Ovary (tissue), 9 donors: ENCODE measurements around the gene COMTD1. TPM values are rescaled to one million over a fixed set of nuclear protein-coding genes. Genes with fewer than 3 reads are reported as not detected.
A peak's percentile ranks its signal among the peaks of the same experiment; 100 is the strongest.

Source experiments
- DNase-seq, 5 donors: peaks; one replicate each; pipeline ENCODE4 v3.0.0-alpha.2; 2019 to 2020
- H3K27ac ChIP-seq, 2 donors: fragments of 200-600 bp; one replicate each; pipeline versions ENCODE4 v1.5.1 to v1.8.0; 2019 to 2022
- H3K27me3 ChIP-seq: fragments of 200-600 bp; one replicate; pipeline ENCODE4 v1.8.0; 2022
- H3K36me3 ChIP-seq: fragments of 200-600 bp; sonication (generic); one replicate; pipeline ENCODE4 v1.5.1; 2019
- H3K4me1 ChIP-seq: one replicate; pipeline ENCODE4 v1.8.1; 2013; ENCODE audit warnings: mild to moderate bottlenecking, moderate library complexity; ENCODE audit not compliant: insufficient read depth
- H3K4me3 ChIP-seq: fragments of 200-600 bp; sonication (generic); one replicate; pipeline ENCODE4 v1.5.1; 2017
- H3K9me3 ChIP-seq, 2 donors: fragments of 200-600 bp in 1 of 2; sonication (generic) in 1 of 2; one replicate each; pipeline versions ENCODE4 v1.5.1 to v1.8.1; 2013 to 2019; ENCODE audit warnings: mild to moderate bottlenecking in 1 of 2, moderate library complexity in 1 of 2
- EP300 ChIP-seq: sonication (generic); formaldehyde crosslinking; IDR thresholded peaks from one replicate; pipeline ENCODE4 v1.6.1; 2017; ENCODE audit warnings: antibody characterized with exemption
- POLR2A ChIP-seq: fragments of 450-650 bp; IDR thresholded peaks from one replicate; pipeline ENCODE4 v1.6.1; 2017; ENCODE audit warnings: antibody characterized with exemption, mild to moderate bottlenecking, moderate library complexity
- WGBS, 3 donors: extraction: QIAGEN DNeasy Blood & Tissue Kit in 1 of 3; methylation state at CpG; one replicate each; pipeline versions ENCODE4 v1.1.5 to v1.1.7; 2013 to 2017; 5-methylcytosine and 5-hydroxymethylcytosine counted together
- intact Hi-C, 4 donors: fragments of 100-400 bp; cut with DNase I; formaldehyde crosslinking; loops; one replicate each; pipeline versions ENCODE4 v1.11.0 to v1.15.1; 2022 to 2023
- polyA plus RNA-seq, 2 donors: library from polyadenylated mRNA; stranded (reverse); fragments of 200-250 nt in 1 of 2; fragments of 350-450 nt in 1 of 2; fragmentation: Illumina TruSeq in 1 of 2; extraction: RNeasy Lipid Tissue Mini Kit (QIAGEN cat#74804) in 1 of 2; gene quantifications; one replicate each; pipeline ENCODE4 v1.2.3, GENCODE V29; 2013 to 2014
- total RNA-seq, 7 donors: library from RNA; depleted of rRNA in 2 of 7; stranded (reverse); fragments of >200 nt in 2 of 7; fragmentation: NEBNext Ultra II Directional in 3 of 7; extraction: Animal tissue kit (Norgen Biotek cat#: 25700) in 3 of 7; gene quantifications; one replicate each; pipeline versions ENCODE4 v1.1.0 to v1.2.4, GENCODE V29; 2016 to 2023
- TF ChIP-seq, protein P1 (sequence below), 3 donors: fragments of 450-650 bp in 2 of 3; fragments of 200-600 bp in 1 of 3; IDR thresholded peaks; one replicate each; pipeline versions ENCODE4 v1.5.1 to v1.8.0; 2016 to 2022; ENCODE audit warnings: antibody characterized with exemption in 3 of 3, mild to moderate bottlenecking in 1 of 3
- donor health status: DM: no; HTN: no; CAD: no; lungs with moderate emphysema.
- donor health status: DM: no; HTN: no; CAD: no.
- donor health status: Bipolar disorder and iron deficiency.
- donor health status: DM: yes; HTN: yes; CAD: no.
- donor health status: DM: no; HTN: no; CAD: no.
- donor health status: DM: yes; HTN: yes; CAD: no.

COMTD1 gene
- total and polyA plus RNA-seq, 9 donors = 14.2 to 37.3 (median 18.2) TPM; not detected in 1

DNA sequence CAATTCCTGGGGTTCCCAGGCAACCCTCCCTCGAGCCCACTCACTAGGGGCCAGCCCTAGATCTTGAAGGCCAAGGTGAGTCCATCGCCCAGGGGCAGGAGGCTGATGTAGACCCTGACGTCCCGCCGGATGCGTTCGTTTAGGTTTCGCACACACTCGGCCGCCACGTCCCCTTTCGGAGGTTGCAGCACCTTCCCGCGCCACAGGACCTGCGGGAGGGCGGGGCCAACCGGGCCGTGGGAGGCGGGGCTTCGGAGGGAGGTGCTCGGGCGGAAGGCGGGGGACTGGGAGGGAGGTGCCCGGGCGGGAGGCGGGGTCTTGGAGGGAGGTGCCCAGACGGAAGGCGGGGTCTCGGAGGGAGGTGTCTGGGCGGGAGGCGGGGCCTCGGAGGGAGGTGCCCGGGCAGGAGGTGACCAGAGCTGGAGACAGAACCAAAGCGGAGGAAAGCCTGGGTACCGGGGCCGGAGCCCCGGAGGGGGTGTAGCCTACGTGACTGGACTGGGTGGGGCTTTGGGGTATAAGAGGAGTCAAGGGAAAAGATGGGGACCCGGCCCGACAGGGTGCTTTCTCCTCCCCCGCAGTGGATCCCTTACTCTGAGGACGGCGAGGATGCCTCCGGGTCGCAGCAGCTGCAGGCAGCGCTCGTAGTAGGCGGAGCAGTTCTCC, 1.6 kb downstream of the COMTD1 start:
- intact Hi-C loops = loop anchor here (5.0 to 10.0 kb wide), 5 partner anchors 47 to 989 kb away; partner anchors contain the start of gene SAMD8 (in 2 of the 4)
- TF ChIP-seq, protein P1, sequence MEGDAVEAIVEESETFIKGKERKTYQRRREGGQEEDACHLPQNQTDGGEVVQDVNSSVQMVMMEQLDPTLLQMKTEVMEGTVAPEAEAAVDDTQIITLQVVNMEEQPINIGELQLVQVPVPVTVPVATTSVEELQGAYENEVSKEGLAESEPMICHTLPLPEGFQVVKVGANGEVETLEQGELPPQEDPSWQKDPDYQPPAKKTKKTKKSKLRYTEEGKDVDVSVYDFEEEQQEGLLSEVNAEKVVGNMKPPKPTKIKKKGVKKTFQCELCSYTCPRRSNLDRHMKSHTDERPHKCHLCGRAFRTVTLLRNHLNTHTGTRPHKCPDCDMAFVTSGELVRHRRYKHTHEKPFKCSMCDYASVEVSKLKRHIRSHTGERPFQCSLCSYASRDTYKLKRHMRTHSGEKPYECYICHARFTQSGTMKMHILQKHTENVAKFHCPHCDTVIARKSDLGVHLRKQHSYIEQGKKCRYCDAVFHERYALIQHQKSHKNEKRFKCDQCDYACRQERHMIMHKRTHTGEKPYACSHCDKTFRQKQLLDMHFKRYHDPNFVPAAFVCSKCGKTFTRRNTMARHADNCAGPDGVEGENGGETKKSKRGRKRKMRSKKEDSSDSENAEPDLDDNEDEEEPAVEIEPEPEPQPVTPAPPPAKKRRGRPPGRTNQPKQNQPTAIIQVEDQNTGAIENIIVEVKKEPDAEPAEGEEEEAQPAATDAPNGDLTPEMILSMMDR (IDR thresholded peaks at IDR 0.05) = no peak
- TF ChIP-seq POLR2A (no peak), EP300 (no peak)
- 5 to 9% (median 7%) methylated on average over 41 to 48 of the region's 48 CpGs for WGBS, 3 donors
- peak; percentile 92 to 95 (median 94) for DNase-seq
- peaks cover 1% of the 10 kb centered on the region for H3K4me1 ChIP-seq
- H3K9me3 ChIP-seq = no peaks in the 10 kb centered on the region
- H3K4me3 ChIP-seq = peak overlapping the region; percentile 83
- H3K27me3 ChIP-seq = no peaks in the 10 kb centered on the region
- peak overlapping the region; percentile 59 to 75 for H3K27ac ChIP-seq
- H3K36me3 ChIP-seq = no peaks in the 10 kb centered on the region

DNA sequence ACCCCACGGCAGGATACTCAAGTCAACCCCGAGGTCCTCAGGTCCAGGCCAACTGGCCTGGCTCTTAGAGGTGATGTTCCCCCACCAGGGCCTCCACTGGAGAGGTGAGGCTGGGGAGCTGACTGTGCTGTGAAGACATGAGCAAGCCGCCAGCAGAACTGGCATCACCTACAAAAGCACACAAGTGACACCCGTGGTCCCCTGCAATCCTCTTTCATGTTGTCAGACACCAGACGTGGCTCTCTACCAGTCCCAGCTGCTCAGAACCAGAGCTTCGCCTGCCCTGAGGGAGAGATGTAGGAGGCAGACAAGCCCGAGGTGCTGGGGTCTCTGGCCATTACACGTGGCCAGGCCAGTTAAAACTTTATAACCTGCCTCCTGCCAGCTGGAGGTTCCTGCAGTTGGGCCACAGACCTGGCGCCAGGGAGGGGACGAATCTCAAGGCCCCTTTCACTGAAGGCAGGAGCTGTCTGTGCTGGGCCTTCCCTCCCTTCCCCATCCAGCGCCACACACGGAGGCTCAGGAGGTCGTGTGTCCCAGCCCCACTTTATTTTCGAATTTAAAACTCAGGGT, 2.2 kb downstream of the COMTD1 start:
- no peaks in the 10 kb centered on the region for H3K27me3 ChIP-seq
- H3K27ac ChIP-seq = peak overlapping the region; percentile 59 to 75
- TF ChIP-seq EP300 = no peak
- TF ChIP-seq, protein P1 (IDR thresholded peaks at IDR 0.05) = no peak
- TF ChIP-seq POLR2A = no peak
- H3K4me1 ChIP-seq = peaks cover 5% of the 10 kb centered on the region
- no peak overlapping the region for H3K4me3 ChIP-seq
- 43 to 59% (median 52%) methylated on average over 14 of the region's 14 CpGs for WGBS, 3 donors
- peak in 3 of 5 donors; percentile 32 to 40 (median 37) for DNase-seq
- no peaks in the 10 kb centered on the region for H3K36me3 ChIP-seq
- intact Hi-C loops = loop anchor here (5.0 to 10.0 kb wide), 5 partner anchors 46 to 989 kb away; partner anchors contain the start of gene SAMD8 (in 2 of the 4)
- no peaks in the 10 kb centered on the region for H3K9me3 ChIP-seq

DNA sequence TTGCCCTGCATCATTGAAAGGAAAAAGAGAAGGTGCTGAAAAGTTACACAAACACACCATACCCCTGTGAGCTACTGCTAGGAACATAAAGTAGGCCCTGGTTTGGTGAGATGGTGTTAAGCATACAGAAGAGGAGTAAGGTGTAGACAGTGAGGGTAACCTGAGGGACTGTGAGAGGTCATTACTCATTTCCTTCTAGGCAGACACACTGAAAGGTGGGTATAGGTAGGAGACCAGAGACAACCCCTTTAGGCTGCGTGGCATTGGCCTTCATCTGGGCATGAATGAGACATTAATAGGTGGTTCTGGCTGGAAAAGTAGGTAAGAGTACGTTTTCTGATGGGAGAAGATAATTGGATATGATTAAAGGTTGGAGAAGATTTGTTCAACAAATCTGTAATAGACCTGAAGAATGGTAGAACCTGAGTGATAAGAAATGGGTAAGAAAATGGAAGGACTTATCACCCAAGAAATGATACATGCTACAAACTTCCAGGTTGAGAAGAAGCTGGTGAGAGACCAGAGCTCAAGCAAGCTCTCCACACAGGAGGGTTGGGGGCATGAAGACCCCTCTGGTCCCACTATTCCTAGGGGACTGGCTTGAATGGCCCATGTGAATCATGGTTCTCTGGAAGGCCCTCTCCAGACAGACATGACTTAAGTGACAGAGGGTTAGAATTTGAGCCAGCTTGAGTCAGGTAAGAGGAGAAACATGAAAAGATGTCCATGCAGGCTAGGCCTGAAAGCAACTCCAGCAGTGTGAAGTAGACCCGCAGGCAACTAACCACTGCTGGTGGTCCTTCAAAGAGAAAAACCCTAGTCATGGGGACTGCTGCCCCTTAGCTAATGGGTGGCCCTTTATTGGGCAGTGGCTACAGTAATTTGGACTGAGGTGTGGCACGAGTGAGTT, 3.8 kb downstream of the COMTD1 start:
- H3K27ac ChIP-seq = no peak overlapping the region
- peaks cover 12% of the 10 kb centered on the region for H3K4me1 ChIP-seq
- DNase-seq = no peak
- no peak overlapping the region for H3K4me3 ChIP-seq
- H3K27me3 ChIP-seq = no peaks in the 10 kb centered on the region
- H3K36me3 ChIP-seq = no peaks in the 10 kb centered on the region
- no peaks in the 10 kb centered on the region for H3K9me3 ChIP-seq
- 81 to 89% (median 83%) methylated on average over 4 of the region's 4 CpGs for WGBS, 3 donors
- TF ChIP-seq, protein P1 (IDR thresholded peaks at IDR 0.05) = no peak
- TF ChIP-seq EP300 (no peak), POLR2A (no peak)
- intact Hi-C loops = loop anchor here (5.0 to 10.0 kb wide), 5 partner anchors 45 to 987 kb away; partner anchors contain the start of gene SAMD8 (in 2 of the 4)

DNA sequence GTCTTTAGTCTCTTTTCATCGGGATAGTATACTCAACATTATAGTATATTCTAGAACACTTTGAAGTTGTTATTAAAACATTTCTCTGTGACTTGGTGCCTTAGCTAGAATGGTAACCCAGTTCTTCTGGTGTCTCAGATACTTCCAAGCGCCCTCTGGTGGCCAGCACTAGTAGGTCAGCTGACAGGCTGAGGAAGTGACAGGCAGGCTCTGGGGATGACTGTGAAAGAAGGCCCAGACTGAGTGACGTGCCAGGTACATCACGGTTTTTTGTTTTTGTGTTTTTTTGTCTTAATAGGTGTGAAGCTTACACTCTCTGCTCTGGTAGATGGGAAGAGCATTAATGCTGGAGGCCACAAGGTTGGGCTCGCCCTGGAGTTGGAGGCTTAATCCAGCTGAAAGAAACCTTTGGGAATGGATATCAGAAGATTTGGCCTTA, 5.1 kb downstream of the COMTD1 start:
- H3K4me1 ChIP-seq = peaks cover 23% of the 10 kb centered on the region
- TF ChIP-seq POLR2A (no peak), EP300 (no peak)
- TF ChIP-seq, protein P1 (IDR thresholded peaks at IDR 0.05) = peak; percentile 71 to 87 (median 82)
- DNase-seq = peak; percentile 84 to 91 (median 90)
- no peaks in the 10 kb centered on the region for H3K9me3 ChIP-seq
- H3K4me3 ChIP-seq = no peak overlapping the region
- intact Hi-C loops = loop anchor here (5.0 to 10.0 kb wide), 5 partner anchors 43 to 986 kb away; partner anchors contain the start of gene SAMD8 (in 2 of the 4)
- WGBS, 3 donors = 33 to 35% (median 34%) methylated on average over 5 of the region's 5 CpGs
- H3K36me3 ChIP-seq = no peaks in the 10 kb centered on the region
- H3K27ac ChIP-seq = no peak overlapping the region
- H3K27me3 ChIP-seq = no peaks in the 10 kb centered on the region
